NOMO-1 (cell line): ENCODE results near the gene VWA3B.
"Not testable (repeated sequence)": the region's sequence is repeated elsewhere in the genome, so short reads cannot be mapped to it uniquely, and the experiment has no call there.

Experiments used
- DNase-seq, 2 experiments: peaks; one replicate each; lab custom pipeline; 2025; ENCODE audit not compliant: unreplicated experiment in 2 of 2; lab: John Stamatoyannopoulos, UW

VWA3B gene

GRCh38 chr2:98234776-98235175, 147.8 kb downstream of the VWA3B start:
- DNase-seq = no peak

DNA sequence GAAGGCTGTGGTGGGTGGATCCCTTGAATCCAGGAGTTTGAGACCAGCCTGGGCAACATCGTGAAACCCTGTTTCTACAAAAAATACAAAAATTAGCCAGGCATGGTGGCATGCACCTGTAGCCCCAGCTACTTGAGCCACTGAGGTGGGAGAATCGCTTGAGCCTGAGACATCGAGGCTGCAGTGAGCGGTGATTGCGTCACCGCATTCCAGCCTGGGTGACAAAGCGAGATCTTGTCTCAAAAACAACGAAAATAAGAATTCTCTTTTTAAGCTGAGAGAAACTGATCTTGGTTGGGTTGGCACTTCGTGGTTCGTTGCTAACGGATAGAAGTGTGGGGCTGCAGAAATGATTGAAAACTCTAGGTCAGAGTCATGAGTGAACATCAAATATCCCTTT, 150.0 kb downstream of the VWA3B start:
- no peak for DNase-seq

DNA sequence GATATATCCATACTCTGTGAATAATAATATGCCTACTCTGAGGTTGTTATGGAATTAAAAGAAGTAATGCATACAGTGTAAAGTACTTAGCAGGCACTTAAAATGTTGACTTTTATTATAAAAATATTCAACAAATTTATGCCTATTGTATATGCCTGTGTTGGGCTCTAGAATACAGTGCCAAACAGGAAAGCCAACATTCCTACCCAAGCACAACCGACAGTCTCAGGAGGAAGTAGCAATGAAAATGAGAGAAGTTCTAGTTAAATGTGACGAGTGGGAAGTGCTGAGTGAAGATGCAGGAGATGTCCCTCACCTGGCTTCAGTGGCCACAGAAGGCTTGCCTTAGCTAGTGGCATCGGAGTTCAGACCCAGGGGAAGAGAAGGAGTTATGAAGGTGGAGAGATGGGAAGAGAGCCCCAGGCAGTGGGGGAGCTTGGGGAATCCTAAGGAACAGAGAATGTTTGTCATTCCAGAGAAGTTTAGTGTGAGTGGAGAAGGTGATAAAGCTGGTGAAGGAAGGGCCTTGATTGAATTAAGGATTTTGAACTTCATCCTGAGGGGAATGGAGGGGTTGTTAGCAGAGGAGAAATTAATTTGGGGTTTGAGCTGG, 153.9 kb downstream of the VWA3B start:
- DNase-seq = no peak

- no peak for DNase-seq
Measured at GRCh38 chr2:98241592-98241991, 154.6 kb downstream of the VWA3B start.

DNA sequence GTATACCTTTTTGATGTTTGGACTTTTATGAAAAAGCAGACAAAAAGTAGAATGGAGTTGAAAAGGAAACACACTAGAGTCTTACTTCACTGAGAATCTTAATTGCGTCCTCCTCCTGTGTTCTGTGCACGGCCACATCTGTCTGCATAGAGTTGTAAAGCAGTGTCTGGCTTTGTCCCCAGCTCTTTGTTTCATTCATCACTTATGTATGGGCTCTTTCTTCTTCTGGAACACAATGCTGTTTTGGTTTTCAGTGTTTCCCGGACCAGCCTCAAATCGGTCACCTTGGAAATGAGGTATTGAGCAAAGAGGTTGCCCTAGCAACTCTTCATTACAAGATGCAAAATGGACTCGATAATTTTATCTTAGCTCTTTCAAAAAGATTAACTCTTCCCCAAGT, 155.0 kb downstream of the VWA3B start:
- DNase-seq = no peak

- peak in 1 of 2 experiments; percentile 25 for DNase-seq
Measured at GRCh38 chr2:98245491-98245890, 158.5 kb downstream of the VWA3B start.

DNA sequence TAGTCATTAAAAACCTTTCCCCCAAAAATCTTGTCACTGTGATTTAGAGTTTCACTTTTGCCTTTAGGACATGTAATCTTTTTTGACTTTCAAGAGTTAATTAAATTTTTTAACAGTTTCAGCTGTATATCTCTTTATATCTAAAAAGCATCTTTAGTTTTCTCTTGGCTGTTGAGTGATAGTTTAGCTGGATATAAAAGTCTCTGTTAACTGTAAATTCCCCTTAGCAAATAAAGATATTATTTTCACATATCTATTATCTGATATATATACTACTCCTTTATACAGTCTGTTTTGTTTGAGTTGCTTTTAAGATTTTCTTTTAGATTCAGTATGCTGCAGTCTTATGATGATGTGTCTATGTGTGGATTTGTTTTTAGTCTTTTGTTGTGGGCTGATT, 160.4 kb downstream of the VWA3B start:
- DNase-seq = no peak

GRCh38 chr2:98252038-98252773, 165.2 kb downstream of the VWA3B start:
- DNase-seq = peak; percentile 4 to 74

DNA sequence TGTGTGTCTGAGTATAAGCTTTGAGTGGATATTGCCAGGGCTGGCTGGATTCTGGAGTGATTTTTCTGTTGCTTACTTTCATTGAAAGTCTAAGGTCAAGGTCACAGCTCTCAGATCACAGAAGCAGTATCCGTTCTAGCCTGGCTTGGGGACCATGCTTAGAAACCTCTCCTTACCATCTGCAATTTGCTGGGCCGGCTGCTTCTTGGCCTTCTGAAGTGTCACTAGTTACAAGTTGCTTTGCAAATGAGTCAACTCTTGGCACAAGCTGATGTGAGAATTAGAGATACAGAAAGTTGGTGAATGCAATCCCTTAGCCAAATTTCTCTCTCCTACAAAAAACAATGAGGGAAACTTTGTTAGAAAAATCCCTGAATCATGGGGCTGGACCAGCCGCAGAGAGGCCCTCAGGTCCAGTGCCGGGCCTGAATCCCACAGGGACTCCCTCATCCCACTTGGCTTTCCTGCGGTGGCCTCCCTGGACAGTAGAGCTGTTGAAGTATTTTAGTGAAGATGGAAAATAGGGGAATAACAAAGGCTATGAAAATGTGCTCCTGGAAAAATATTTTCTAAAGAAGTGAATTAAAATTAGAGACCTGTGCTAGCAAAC, 166.6 kb downstream of the VWA3B start:
- no peak for DNase-seq

DNA sequence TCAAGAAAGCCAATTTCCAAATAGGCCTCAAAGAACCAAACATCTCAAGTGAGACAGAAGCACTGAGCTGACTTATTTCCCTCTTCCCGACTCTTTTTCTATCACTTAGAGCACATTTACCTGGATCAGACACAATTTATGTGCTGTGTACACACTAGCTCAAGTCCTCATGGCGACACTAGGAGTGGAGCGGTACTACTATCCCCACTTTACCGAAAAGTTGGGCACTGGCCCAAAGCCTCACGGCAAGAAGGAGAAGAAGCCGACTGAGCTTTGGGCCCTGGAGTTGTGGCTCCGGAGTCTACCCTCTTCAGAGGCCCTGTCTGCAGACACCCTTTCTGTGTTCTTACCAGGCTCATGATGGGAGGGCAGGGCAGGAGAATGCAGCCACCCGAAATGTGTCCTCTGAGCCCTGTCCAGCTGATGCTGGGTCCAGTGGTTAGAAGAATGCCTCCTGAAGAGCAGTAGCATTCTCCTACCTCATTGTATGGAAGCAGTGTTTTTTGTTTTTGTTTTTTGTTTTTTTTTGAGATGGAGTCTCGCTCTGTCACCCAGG, 167.6 kb downstream of the VWA3B start:
- no peak for DNase-seq

GRCh38 chr2:98258906-98259305, 171.9 kb downstream of the VWA3B start:
- DNase-seq = no peak

GRCh38 chr2:98263362-98263761, 176.4 kb downstream of the VWA3B start:
- DNase-seq = no peak

DNA sequence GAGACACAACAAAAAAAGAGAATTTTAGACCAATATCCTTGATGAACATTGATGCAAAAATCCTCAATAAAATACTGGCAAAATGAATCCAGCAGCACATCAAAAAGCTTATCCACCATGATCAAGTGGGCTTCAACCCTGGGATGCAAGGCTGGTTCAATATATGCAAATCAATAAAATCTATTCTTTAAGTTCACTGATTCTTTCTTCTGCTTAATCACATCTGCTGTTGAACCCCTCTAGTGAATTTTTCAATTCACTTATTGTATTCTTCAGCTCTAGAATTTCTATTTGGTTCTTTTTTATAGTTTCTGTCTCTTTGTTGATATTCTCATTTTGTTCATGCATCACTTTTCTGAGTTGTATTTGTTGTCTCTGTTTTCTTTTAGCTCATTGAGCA, 181.3 kb downstream of the VWA3B start:
- not testable (repeated sequence) for DNase-seq

- peak; percentile 12 to 40 for DNase-seq
Measured at GRCh38 chr2:98269274-98269673, 182.3 kb downstream of the VWA3B start.

GRCh38 chr2:98269830-98270229, 182.9 kb downstream of the VWA3B start:
- DNase-seq = no peak

GRCh38 chr2:98277162-98277859, 190.3 kb downstream of the VWA3B start:
- DNase-seq = no peak

DNA sequence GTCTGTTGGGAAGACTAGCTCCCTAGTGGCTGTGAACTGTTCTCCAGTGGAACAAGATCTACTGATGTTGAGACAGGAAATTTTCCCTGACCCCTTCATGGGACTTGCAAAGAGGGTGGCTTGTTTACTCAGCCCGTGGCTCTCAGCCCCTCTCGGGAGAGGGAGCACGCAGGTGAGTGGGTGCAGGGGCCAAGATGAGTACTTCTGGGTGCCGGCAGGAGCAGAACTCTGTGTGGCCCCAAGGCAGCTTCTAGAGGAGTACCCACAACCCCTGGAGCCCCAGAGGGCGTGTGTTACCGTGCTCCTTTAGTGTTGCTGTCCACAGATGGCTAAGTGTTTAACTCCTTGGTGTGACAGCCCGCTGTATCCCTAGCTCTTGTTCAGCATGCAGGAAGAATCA, 191.1 kb downstream of the VWA3B start:
- DNase-seq = no peak

GRCh38 chr2:98280376-98281102, 193.6 kb downstream of the VWA3B start:
- DNase-seq = no peak

DNA sequence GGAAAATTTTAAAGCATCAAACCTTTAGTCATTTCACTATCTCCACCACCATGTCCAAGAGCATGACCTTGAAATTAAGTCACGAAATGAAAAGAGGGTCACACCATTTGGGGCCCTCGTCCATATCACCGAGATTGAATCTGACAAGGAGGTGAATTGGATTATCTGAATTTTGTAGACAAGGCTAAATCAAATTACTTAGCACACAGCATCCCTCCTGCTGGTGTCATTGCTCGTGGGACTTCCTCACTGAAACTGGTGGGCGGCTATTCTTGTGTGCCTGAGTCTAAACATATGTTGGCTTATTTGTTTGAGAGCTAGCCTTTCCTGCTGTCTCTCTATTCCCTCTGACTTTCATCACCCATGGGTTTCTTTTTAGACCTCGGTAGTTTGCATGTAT, 194.6 kb downstream of the VWA3B start:
- no peak for DNase-seq

DNA sequence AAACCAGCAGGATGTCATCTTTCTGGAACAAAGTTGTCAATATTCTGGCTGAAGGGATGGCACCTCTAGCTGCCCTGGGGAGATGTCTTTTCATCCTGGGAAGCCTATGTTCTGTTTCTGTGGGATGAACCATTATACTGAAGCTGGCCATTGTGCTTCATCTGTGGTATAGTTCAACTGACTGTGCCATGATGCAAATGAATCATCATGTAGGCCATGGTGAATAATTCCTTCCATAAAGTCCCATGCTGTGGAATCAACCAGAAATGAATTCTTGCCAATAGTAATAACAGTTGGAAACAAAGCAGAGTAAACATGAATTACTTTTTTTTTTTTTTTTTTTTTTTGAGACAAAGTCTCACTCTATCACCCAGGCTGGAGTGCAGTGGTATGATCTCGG, 195.1 kb downstream of the VWA3B start:
- DNase-seq = no peak

DNA sequence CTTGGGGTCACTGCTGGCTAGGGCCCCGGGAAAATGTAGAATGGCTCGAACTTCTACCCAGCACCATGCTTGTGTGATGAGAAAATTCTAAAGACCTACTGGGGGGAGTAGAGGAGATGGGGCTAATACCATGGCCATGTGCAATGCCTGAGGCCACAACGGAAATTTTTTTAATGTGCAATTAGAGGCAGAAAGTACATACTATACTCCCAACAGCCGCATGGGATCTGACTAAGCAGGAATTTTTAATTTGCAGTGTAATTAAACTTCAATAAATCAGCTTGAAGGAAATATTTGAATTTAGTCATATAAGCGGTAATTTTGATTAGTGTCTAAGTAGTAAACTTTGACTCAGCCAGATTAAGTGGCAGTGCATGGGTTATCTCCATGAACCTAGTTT, 206.1 kb downstream of the VWA3B start:
- no peak for DNase-seq
